AML-193 (cell line): ENCODE measurements around the gene MON1A.
"Not testable (repeated sequence)": the region's sequence is repeated elsewhere in the genome, so short reads cannot be mapped to it uniquely, and the experiment has no call there.

Source experiments
- DNase-seq, 2 experiments: peaks; one replicate each; lab custom pipeline; 2025; lab: John Stamatoyannopoulos, UW

MON1A gene

DNA sequence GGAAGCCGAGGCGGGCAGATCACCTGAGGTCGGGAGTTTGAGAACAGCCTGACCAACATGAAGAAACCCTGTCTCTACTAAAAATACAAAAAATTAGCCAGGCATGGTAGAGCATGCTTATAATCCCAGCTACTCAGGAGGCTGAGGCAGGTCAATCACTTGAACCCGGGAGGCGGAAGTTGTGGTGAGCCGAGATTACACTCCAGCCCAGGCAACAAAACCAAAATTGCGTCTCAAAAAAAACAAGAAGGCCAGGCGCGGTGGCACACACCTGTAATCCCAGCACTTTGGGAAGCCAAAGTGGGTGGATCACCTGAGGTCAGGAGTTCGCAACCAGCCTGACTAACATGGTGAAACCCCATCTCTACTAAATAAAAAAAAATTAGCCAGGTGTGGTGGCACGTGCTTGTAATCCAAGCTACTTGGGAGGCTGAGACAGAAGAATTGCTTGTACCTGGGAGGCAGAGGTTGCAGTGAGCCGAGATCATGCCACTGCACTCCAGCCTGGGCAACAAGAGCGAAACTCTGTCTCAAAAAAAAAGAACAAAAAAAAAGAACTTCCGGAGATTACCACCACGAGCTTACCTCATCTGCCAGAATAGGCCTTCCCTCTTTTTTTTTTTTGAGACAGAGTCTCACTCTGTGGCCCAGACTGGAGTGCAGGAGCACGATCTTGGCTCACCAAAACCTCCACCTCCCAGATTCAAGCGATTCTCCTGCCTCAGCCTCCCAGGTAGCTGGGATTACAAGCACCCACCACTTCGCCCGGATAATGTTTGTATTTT is 11.6 kb downstream of the MON1A start:
- DNase-seq, result peak; percentile 52 to 55

DNA sequence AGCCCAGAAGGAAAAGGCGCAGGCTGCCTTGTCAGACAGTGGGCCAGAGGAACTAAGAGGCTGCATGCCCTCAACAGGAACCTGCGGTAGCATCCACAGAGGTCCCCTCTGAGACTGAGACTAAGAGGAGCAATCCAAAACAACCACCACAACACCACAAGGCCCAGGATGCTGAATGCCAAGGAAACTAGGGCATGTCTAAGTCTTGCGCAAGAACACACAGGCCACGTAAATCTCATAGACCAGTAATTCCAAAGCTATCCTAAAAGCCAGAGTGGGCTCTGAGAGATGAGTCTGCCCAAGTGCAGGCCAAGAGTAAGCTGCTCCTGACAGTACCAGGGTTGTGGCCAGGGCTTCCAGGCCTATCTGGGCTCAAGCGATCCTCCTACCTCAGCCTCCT is 12.9 kb downstream of the MON1A start:
- peak in 1 of 2 experiments; percentile 2 for DNase-seq

DNA sequence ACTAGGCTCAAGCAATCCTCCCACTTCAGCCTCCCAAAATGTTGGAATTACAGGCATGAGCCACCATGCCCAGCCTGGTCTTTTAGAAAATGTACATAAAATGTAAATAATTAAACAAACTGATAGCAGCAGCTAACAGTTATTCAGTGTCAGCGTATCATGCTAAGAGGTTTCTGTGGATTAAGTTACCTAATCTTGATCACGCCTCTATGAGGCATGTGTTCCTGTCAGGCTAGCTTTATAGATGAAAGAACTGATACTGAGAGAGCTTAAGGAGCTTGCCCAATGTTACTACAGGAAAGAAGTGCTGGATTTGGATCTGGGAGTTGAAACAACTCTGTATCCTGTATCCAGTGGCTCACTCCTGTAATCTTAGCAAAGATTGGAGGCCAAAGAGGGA is 14.7 kb downstream of the MON1A start:
- no peak for DNase-seq

DNA sequence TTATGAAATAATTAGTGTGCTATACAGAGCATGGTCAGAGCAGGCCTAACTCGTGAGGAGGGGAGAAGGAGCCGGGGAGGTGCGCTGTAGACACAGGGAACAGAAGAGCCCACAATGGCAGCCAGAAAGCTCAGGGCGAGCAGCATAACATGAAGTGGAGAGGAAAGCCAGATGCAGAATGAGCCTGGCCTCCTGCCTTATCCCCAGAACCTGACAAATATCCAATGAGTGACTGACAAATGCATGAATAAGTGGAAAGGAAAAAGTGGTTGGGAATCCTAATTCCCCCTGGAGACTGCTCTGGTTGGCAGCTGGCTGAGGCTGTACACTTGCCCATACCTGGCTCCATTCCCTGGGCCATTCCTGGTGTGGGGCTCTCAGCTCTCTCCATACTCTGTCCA is 16.7 kb downstream of the MON1A start:
- no peak for DNase-seq

DNA sequence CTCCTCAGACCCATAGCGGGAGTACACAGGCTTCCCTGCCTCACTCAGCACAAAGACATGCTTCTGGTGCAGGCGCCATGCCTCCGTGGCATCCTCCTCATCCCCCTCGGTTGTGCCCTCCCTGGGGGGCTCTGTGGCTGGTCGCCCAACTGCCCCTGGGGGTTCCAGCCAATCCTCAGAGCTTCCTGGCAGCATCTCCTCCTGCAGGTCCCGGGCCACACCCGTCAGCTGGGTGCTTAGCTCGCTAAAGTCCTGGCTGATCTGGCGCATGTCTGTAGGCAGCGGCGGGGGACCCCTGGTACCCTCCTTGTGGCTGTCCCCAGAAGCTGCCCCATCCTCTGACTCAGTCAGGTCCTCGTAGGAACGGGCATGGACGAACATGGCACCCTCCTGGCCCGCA is 18.0 kb downstream of the MON1A start:
- no peak for DNase-seq

DNA sequence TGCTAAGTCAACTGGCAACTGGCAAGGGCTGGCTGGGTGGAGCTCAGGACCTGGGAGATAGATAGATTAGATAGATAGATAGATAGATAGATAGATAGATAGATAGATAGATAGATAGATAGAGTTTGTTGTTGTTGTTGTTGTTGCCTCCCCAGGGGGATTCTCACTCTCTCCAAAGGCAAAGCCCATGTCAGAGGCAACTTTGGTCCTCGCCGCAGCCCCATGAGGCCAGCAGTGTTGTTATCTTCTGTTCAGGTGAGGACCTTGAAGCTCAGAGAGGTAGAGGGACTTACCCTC is 18.5 kb downstream of the MON1A start:
- no peak for DNase-seq

DNA sequence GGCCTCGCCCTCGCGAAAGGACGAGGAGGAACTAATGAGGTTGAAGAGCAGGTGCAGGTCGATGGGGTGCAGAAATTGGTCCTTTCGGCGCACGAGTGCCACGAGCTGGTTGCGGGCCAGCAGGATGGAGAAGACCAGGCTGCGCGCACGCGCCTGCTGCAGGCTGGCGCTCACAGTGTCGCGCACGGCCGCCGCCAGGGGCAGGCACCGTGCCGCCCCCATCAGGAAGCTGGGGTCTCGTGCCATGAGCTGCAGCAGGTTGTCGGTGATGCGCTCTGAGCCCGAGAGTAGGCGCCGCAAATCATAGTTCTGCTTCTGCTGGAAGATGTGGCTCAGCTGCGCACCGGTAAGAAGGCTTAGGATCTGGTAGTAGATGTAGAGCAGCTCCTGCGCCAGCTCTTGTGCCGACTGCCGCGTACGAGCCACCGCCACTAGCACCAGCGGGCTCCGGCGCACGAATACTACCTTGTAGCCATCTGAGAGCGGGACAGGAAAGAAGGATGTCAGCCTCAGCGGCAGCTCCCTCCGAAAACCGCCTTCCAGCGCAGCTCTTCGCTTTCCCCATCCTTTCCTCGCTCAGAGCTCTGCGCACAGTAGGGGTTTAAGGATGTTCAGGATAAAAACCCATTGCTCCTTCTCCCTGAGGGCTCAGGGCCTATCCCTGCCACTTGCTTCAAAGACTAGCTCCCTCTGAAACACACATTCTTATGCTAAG is 19.0 kb downstream of the MON1A start:
- DNase-seq, result no peak

DNA sequence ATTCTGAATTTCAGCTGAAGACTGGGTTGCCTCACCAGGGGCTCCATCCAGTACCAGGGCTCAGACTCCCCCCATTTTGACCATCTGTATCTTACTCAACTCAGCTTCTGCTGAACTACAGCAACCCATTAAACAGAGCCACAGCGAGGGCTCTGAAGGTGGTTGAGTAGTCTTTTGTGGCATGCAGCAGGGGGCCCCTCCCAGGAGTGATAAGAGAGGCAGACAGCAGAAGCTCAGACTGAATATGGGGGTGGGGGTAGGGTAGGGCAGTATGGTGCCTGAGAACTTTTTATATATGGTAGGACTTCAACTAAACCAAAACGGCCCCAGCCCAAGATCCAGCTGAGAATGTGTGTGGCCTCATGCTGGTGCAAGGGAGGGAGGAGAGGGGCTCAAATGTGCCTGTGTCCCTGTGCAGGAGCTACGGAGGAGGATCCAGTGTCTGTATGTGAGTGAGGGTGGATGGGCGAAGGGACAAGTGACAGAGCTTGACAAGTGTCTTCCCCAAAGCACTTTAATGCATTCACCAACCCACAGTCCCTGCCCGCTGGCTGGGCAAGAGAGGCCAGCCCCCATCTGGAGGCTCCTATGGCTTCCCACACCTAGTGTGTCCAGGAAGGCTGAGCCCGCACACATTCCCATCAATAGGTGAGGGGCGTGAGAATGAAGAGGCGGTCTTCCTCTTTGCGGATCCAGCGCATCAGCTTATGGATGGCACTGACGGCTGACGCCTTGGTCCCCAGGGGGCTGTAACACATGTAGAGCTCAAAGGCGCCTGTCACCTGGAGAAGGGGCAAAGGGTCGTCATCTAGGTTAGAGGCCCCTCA is 21.0 kb downstream of the MON1A start:
- DNase-seq, result no peak

DNA sequence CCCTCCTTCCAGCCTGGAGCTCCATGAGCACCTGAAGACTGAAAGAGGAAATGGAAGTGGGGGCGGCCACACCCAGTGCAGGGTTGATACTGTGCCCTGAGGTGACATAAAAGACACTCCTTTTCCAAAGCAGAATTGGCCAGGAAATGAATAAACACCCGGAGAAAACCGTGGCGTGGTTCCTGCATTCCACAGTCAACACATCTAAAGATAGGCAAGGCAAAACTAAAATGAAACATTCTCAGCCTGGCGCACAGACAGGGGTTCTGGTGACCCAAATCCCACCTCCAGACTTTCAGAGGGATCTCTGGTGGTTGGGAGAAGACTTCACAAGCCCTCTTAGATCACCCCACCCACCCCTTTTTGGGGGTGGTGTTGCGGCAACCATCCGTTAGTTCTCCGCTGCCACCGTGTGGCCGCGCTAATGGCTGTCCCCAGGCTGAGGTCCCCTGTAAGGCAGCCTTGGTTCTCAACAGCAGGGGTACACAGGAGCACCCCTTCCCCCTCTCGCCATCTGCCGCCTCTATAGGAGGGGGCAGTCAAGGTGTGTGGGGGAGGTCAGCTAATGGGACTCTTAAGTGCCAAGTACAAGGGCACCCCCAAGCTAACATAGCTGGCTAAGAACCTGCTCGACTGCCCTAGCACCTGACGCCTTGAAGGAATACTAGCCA is 23.4 kb downstream of the MON1A start:
- DNase-seq, result peak; percentile 20 to 44

DNA sequence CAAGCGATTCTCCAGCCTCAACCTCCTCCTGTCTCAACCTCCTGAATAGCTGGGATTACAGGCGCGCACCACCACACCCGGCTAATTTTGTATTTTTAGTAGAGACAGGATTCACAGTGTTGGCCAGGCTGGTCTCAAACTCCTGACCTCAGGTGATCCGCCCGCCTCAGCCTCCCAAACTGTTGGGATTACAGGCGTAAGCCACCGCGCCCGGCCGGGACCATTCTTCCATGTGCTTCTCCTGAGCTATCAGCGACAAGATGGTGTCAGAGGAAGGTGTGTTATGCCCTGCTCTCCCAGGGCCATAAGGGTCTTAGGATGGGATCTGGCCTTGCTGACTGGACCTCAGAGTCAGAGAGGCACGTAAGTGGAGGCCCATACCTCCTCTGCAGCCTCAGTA is 25.2 kb downstream of the MON1A start:
- DNase-seq, result not testable (repeated sequence)

DNA sequence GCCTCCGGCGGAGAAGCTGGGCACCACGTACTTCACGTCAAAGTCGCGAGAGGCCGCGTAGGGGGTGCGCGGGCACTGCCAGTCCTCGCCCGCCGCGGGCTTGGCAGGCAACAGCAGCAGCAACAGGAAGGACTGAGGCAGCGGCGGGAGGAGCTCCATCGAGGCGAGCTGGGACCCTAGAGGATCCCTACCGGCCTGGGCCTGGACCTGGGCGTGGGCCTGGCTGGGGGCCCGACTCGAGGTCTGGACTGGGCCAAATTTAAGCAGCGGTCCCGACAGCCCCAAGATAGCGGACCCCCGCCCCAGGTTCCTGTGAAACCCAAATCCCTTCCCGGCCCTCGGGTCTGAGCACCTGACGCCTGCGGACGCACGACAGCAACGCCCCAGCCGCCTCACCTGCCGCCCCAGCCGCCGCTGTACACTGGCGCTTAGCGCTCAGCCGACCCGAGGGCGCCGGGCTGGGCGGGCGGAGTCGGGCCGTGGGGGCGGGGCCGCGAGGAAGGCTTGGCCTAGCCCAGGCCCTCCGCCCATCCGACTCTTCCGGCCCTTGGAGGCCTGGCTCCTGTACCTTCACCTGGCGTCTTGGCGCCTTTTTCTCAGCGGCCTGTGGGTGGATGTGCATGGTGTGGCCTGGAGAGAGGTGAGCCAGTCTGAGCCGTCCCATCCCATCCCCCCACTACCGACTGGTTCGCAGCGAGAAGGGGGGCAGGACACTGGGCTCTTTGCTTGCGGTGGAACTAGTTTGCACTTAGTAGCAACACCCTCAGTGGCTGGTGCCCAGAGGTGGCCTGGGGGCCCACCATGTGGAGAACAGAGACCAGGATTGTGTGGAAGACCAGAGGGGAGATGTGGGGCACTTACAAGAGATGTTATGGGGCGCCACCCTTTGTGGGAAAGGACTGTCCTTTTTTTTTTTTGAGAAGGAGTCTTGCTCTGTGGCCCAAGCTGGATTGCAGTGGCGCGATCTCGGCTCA is 25.9 kb downstream of the MON1A start, which contains the start of gene MST1R:
MST1R (minus strand) TSS at position 423 of the 974 bp plus-strand sequence; CDS start at position 159, 264 bp downstream.
- DNase-seq, result peak; percentile 21 to 39

DNA sequence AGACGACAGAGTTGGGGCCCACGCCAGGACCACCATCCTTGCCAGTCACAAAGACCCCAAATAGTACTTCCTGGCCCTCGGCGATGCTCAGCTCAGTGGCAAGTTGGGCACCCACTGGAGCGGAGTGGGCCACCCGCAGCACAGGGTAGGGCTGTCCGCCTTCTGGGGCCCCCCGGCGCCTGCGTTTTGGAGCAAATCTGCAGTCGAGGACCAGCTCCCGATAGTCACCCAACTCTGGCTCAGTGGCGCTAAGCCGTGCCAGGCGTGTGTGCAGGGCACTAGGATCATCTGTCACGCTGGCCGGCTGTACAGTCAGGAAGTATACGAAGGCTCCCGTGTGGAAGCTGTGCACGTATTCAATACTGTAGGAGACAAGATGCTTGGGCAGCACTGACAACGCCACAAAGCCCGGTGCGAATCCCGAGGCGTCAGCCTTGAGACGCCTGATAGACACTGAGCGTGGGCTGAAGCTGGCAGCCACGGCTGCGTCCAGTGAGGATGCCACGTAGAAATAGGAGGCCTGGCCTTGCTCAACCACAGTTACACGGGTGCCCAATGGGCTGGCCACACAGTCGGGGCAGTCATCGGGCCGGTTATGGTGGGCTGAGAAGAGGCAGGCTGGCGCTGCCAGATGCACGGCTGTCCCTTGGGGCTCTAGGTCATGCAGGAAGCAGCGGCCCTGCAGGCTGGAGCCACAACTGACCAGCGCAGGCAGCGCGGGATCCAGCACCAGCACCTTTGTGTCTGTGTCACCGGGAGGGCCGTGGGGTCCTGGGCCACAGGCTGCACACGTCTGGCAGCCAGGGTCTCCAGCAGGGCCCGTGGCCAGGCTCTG is 26.9 kb downstream of the MON1A start:
- no peak for DNase-seq

DNA sequence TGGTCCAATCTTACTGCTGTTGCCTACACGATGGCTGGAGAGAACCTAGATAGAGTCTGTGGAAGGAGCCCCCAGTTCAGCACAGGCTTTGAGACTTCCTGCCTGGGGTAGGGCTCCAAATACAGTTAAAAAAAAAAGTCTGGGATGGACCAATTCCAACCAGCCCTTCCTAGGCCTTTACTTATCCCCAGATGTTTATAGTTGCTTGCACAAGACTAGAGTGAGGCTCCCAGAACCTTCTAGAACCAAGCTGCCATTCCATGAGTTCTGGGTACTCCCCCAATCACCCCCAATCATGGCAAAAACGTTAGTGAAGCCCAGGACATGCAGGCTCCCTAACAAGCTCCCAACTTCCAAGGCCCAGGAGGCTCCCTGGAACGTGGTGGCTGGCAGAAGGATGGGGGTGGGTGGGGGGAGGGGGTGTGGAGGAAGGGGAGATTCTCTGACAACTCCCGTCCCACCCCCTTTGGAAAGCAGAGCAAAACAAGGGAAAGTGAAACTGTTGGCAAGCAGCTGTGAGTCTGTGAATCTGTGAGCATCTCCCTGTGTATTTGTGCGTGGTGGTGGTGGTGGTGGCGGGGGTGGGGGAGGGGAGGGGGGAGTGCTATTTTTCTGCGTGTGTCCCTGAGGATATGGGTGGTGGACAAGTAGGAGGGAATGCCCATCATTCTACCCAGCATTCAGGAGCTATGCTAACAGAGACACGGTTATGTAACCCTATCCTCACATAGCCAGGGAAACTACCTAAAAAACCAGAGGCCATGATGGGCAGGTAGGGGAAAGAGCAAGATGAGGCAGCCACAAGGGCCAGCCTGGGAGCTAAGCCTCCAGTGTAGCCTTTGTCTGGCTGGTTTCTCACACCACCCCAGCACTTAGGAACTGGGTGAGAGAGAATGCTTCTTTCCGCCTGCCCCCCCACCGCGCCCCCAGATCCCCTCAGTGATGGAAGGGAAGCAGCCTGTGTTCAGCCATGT is 28.0 kb downstream of the MON1A start:
- no peak for DNase-seq

DNA sequence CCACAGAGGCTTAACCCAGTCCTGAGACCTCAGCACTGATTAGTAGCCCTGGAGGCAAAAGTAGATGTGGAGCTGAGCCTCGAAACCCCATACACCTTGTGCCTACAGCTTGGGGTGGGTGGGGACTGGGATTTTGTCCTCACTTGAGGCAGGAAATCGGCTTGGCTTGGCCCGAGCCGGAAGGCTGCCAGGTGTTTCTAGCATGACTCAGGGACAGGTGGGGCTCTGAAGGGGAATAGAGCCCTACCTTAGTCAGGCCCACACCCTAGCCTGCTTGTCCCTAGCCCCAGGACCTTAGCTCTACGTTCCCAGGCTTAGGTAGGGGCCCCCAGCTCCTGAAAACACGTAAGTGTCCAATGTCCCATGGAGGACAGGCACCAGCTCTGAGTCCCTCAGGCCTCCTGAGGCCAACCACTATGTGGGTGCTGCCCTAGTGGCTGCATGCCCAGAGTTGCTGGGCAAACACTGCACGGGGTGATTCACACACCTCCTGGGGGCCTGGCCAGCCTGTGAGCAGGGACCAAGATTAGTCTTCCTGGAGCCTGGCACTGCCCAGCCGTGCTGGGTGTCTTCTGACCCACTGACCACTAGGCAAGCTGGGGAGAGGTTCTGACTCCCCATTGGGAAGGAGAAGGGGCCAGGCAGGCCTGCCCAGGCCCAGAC is 29.0 kb downstream of the MON1A start:
- no peak for DNase-seq

DNA sequence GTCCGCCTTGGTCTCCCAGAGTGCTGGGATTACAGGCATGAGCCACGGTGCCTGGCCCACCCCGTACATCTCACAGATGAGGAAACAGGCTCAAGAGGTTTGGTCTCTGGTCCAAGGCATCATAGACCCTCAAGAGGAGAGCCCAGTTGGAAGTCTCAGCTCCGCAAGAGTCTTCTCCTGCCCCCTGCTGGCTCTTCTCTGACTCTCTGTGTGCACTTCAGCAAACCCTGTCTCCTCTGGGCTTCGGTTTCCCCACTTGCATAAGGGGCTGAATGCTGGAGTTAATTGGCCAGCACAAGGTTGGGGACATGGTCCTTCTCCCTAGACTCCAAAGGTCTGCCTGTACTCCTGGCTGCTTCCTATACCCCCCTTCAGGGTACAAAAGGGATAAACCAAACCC is 29.8 kb downstream of the MON1A start:
- DNase-seq, result peak; percentile 53 to 60

DNA sequence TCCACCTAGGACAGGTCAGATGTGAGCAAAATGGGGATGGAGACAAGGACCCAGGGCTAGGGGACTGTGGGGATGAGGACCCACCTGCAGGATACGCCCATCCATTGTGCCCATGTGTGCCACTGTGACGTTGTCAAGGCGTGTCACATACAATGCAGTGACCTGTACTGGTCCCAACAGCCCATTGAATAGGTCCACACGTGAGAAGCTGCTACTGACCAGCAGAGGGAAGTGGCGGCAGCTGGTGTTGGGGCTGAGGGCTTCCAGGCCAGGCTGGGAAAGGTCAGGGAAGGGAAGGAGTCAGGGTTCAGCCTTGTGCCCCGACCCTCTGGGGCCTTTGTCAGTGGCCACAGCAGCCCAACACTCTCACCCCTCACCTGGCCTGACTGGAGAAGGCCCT is 30.6 kb downstream of the MON1A start:
- DNase-seq, result peak in 1 of 2 experiments; percentile 14

DNA sequence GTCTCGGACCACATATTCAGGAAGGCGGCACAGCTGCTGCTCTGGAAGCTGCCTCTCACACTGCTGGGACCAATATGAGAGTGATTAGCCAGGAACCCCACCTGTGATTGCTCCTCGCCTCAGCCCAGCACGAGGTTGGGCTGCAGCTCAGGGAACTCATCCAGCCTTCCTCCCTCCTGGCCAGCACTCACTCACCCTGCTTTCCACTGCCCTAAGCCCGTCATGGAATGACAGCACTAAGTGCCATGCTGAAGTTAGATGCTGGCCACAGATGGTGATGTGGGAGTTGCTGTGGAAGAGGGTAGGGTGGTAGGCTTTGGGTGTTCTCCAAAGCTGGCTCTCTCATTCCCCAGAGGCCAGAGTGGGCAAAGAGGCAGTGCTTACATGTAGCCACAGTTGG is 33.3 kb downstream of the MON1A start:
- no peak for DNase-seq

DNA sequence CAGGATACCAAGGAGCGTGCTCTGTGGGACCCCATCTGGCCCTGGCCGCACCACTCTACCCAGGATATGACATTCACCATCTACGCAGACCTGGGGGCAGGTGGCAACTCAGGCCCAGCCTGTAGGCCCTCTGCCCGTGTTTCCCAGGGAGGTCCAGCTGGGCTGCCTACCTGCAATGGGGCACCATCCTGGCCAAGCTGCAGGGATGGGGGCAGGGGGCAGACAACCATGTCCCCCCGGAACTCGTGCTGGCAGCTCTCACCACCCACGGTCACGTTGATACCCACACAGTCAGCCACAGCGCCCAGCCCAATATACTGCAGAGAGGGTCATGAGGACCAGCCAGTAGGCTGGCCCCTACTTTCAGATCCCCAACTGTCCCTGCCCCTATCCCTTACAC is 33.8 kb downstream of the MON1A start:
- no peak for DNase-seq
